Testis (tissue), 3 donors: ENCODE results near the gene PDPK1. TPM values are rescaled to one million over a fixed set of nuclear protein-coding genes. Genes with fewer than 3 reads are reported as not detected.
"Not testable (repeated sequence)": the region's sequence is repeated elsewhere in the genome, so short reads cannot be mapped to it uniquely, and the experiment has no call there.

Experiments
- DNase-seq: peaks from one replicate; pipeline ENCODE4 v3.0.0-alpha.2; 2019
- H3K27ac ChIP-seq, 2 donors: fragments of 200-600 bp; sonication (generic); one replicate each; pipeline ENCODE4 v1.5.1; 2019
- H3K27me3 ChIP-seq: fragments of 200-600 bp; sonication (generic); one replicate; pipeline ENCODE4 v1.5.1; 2019
- H3K36me3 ChIP-seq: fragments of 200-600 bp; sonication (generic); one replicate; pipeline ENCODE4 v1.5.1; 2017; ENCODE audit warnings: low read depth; ENCODE audit errors: missing control alignments
- H3K4me1 ChIP-seq: fragments of 200-600 bp; sonication (generic); one replicate; pipeline ENCODE4 v1.5.1; 2019
- H3K4me3 ChIP-seq, 2 donors: fragments of 200-600 bp; sonication (generic); one replicate each; pipeline ENCODE4 v1.5.1; 2017 to 2019
- H3K9me3 ChIP-seq: fragments of 200-600 bp; sonication (generic); one replicate; pipeline ENCODE4 v1.5.1; 2017
- POLR2A ChIP-seq: fragments of 450-650 bp; IDR thresholded peaks from one replicate; pipeline ENCODE4 v1.6.1; 2017; ENCODE audit warnings: antibody characterized with exemption, mild to moderate bottlenecking, moderate library complexity
- WGBS, 2 donors: methylation state at CpG; one replicate each; pipeline ENCODE4 v1.1.5; 2018; 5-methylcytosine and 5-hydroxymethylcytosine counted together
- intact Hi-C: fragments of 100-400 bp; cut with DNase I; formaldehyde crosslinking; loops from one replicate; pipeline ENCODE4 v1.15.1; 2023; ENCODE audit warnings: low total_unique reads
- polyA plus RNA-seq: library from polyadenylated mRNA; stranded (reverse); fragments of 350-450 nt; fragmentation: Illumina TruSeq; extraction: RNeasy Lipid Tissue Mini Kit (QIAGEN cat#74804); gene quantifications from one replicate; pipeline ENCODE4 v1.2.3, GENCODE V29; 2014; ENCODE audit warnings: low read depth, low replicate concordance; ENCODE audit not compliant: insufficient read depth
- total RNA-seq, 2 donors: library from RNA; depleted of rRNA; stranded (reverse); fragments of >200 nt; gene quantifications; one replicate each; pipeline ENCODE4 v1.2.3, GENCODE V29; 2016
- TF ChIP-seq, protein P1 (sequence below), 3 experiments: fragments of 450-650 bp in 2 of 3; fragments of 200-600 bp in 1 of 3; sonication (generic) in 1 of 3; IDR thresholded peaks; one replicate each; pipeline ENCODE4 v1.5.1; 2016 to 2019; ENCODE audit warnings: antibody characterized with exemption in 3 of 3, mild to moderate bottlenecking in 2 of 3, moderate library complexity in 1 of 3

PDPK1 gene
- total and polyA plus RNA-seq, 3 donors from 2014 or later: 53.0 to 75.3 (median 61.1) TPM

DNA sequence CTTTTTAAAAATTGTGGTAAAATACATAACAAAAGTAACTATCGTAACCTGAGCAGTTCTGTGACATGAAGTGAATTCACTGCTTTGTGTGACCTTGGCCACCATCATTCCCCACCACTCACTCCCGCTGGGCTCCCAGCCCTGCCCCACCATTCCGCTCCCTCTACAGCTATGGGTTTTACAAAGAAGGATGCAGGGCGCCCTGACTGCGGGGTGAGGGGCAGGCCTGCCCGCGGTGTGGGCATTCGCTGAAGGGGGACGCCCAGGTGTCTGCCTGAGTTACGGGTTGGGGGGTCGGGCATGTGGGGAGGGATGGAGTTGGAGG lies 6.5 kb upstream of the PDPK1 start, which contains the start of gene CEMP1:
Gene CEMP1 (minus strand): TSS at position 38 of the 325 bp plus-strand sequence. CDS start 335 bp downstream, outside the sequence.
- no peaks in the 10 kb centered on the region for H3K9me3 ChIP-seq
- intact Hi-C loops: no loop called here
- H3K27ac ChIP-seq: peak within 1 kb of the TSS; percentile 90 to 93
- WGBS, 2 donors: 13 to 34% methylated on average over 3 to 11 of the region's 11 CpGs
- no peak for DNase-seq
- H3K4me1 ChIP-seq: no peaks in the 10 kb centered on the region
- no peaks in the 10 kb centered on the region for H3K27me3 ChIP-seq
- no peaks in the 10 kb centered on the region for H3K36me3 ChIP-seq
- H3K4me3 ChIP-seq: peak within 1 kb of the TSS; percentile 59 to 73
- TF ChIP-seq, protein P1, sequence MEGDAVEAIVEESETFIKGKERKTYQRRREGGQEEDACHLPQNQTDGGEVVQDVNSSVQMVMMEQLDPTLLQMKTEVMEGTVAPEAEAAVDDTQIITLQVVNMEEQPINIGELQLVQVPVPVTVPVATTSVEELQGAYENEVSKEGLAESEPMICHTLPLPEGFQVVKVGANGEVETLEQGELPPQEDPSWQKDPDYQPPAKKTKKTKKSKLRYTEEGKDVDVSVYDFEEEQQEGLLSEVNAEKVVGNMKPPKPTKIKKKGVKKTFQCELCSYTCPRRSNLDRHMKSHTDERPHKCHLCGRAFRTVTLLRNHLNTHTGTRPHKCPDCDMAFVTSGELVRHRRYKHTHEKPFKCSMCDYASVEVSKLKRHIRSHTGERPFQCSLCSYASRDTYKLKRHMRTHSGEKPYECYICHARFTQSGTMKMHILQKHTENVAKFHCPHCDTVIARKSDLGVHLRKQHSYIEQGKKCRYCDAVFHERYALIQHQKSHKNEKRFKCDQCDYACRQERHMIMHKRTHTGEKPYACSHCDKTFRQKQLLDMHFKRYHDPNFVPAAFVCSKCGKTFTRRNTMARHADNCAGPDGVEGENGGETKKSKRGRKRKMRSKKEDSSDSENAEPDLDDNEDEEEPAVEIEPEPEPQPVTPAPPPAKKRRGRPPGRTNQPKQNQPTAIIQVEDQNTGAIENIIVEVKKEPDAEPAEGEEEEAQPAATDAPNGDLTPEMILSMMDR (IDR thresholded peaks at IDR 0.05): no peak
- TF ChIP-seq POLR2A: no peak

DNA sequence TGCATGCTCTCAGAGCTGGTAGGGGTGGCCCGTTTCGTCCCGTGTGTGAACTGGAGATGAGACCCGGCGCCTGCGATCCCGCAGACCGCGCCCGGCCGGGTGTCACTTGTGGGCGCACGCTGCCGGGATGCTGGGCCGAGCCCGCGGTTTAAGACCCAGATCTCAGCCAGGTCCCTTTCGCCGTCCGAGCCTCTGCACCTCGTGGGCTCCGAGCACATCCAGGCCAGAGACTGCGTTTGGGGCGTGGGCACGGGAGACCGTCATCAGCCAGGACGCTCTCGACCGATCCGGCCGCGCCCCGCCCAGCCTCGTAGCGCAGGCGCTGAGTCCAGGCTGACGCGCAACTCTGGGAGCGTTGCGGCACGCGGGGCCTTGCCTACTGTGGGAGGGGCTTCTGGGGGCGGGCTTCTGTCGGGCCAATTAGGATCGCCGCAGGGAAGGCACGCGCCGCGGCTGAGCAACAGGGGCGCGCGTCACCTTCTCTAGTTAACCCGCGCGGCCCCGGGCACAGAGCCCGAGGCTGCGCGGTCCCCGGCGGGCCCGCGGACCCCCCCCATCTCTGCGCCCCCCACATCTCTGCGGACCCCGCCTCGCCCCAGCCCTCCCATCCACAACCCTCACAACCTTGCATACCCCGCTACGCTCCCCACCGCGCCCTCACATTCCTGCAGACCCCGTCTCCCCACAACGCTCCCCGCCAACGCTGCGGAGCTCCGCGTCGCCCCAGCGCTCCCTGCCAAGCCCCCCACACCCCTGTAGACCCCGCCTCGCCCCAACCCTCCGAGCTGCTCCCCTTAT lies 5.9 kb upstream of the PDPK1 start:
- H3K4me1 ChIP-seq: no peaks in the 10 kb centered on the region
- WGBS, 2 donors: 1 to 2% methylated on average over 15 to 84 of the region's 84 CpGs
- no peaks in the 10 kb centered on the region for H3K9me3 ChIP-seq
- no peaks in the 10 kb centered on the region for H3K27me3 ChIP-seq
- TF ChIP-seq, protein P1 (IDR thresholded peaks at IDR 0.05): no peak
- peak; percentile 63 for TF ChIP-seq POLR2A
- H3K27ac ChIP-seq: peak overlapping the region; percentile 90 to 93
- intact Hi-C loops: no loop called here
- H3K4me3 ChIP-seq: peak overlapping the region; percentile 59 to 73
- no peaks in the 10 kb centered on the region for H3K36me3 ChIP-seq
- peak; percentile 99 for DNase-seq

DNA sequence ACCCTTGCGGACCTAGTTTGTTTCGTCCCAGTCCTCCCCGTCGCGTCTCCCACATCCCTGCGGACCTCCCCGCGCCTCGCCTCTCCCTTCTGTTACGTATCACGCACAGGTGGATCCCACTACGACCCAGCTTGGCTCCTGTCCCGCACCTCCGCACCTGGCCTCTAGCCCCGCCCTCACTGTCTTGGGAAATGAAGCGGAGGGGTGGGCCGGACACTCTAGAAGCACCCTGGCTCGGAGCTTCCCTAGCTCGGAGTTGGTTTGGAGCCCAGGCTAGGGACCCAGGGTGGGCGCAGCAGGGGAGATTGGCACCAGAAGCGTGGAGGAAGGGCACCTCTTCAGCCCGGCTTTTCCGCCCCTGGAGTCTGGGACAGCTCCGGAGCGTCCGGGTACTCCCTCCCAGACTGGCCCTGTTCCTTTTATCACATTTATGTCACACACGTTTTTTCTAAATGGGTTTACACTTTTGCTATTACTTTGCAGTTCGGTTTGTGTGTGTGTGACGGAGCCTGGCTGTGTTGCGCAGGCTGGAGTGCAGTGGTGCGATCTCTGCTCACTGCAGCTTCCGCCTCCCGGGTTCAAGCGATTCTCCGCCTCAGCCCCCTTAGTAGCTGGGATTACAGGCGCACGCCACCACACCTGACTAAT lies 5.2 kb upstream of the PDPK1 start:
- TF ChIP-seq, protein P1 (IDR thresholded peaks at IDR 0.05): no peak
- TF ChIP-seq POLR2A: no peak
- no peaks in the 10 kb centered on the region for H3K4me1 ChIP-seq
- DNase-seq: peak; percentile 82
- WGBS, 2 donors: 1% methylated on average over 33 to 37 of the region's 37 CpGs
- no peaks in the 10 kb centered on the region for H3K9me3 ChIP-seq
- peak overlapping the region; percentile 90 to 93 for H3K27ac ChIP-seq
- no peaks in the 10 kb centered on the region for H3K36me3 ChIP-seq
- intact Hi-C loops: no loop called here
- H3K27me3 ChIP-seq: no peaks in the 10 kb centered on the region
- peak overlapping the region; percentile 59 to 73 for H3K4me3 ChIP-seq

DNA sequence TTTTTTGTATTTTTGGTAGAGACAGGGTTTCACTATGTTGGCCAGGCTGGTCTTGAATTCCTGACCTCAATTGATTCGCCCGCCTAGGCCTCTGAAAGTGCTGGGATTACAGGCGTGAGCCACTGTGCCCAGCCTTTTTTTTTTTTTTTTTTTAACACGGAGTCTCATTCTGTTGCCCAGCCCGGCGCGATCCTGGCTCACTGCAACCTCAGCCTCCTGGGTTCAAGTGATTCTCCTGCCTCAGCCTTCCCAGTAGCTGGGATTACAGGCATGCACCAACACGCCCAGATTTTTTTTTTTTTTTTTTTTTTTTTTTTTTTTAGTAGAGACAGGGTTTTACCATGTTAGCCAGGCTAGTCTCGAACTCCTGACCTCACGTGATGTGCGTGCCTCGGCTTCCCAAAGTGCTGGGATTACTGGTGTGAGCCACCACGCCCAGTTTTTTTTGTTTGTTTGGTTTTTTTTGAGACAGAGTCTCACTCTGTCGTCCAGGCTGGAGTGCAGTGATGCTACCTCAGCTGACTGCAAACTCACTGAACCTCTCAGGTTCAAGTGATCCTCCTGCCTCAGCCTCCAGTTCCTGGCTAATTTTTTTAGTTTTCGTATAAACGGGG lies 4.6 kb upstream of the PDPK1 start:
- Histone ChIP-seq H3K27ac (peak overlapping the region; percentile 90 to 93), H3K4me3 (peak overlapping the region; percentile 59 to 73)
- intact Hi-C loops, H3K9me3 ChIP-seq, H3K36me3 ChIP-seq, DNase-seq, H3K4me1 ChIP-seq, H3K27me3 ChIP-seq: not testable (repeated sequence)
- 26 to 39% methylated on average over 16 of the region's 16 CpGs for WGBS, 2 donors

DNA sequence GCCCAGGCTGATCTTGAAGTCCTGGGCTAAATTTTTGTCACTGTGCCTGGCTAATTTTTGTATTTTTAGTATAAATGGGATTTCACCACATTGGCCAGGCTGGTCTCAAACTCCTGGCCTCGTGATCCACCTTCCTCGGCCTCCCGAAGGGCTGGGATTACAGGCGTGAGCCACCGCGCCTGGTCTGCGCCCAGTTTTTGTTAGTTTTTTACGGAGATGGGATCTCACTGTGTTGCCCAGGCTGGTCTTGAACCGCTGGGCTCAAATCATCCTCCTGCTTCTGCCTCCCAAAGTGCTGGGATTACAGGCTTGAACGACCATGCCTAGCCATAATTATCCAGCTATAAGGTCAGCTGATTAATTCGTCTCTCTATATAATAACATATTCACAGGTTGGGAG lies 3.9 kb upstream of the PDPK1 start:
- no peaks in the 10 kb centered on the region for H3K36me3 ChIP-seq
- no peaks in the 10 kb centered on the region for H3K9me3 ChIP-seq
- H3K27ac ChIP-seq: no peak overlapping the region
- no peak for DNase-seq
- TF ChIP-seq POLR2A: no peak
- TF ChIP-seq, protein P1 (IDR thresholded peaks at IDR 0.05): no peak
- whole genome bisulfite sequencing, 2 donors: 87 to 92% methylated on average over 11 of the region's 11 CpGs
- no peaks in the 10 kb centered on the region for H3K27me3 ChIP-seq
- no peak overlapping the region for H3K4me3 ChIP-seq
- peaks cover under 1% of the 10 kb centered on the region for H3K4me1 ChIP-seq
- intact Hi-C loops: no loop called here

- H3K27ac ChIP-seq: peak overlapping the region in 1 of 2 donors; percentile 81
- intact Hi-C loops, H3K36me3 ChIP-seq, DNase-seq, H3K27me3 ChIP-seq, H3K4me1 ChIP-seq, H3K9me3 ChIP-seq, H3K4me3 ChIP-seq: not testable (repeated sequence)
- 87 to 90% methylated on average over 5 of the region's 5 CpGs for WGBS, 2 donors
Observed at GRCh38 chr16:2534335-2534734, 3.5 kb upstream of the PDPK1 start.
